ENCODE data around the gene RASL11B. TPM values are rescaled to one million over a fixed set of nuclear protein-coding genes. Genes with fewer than 3 reads are reported as not detected.

RASL11B gene
- total RNA-seq, 1 donor from 2014 or later: 11.3 TPM

DNA sequence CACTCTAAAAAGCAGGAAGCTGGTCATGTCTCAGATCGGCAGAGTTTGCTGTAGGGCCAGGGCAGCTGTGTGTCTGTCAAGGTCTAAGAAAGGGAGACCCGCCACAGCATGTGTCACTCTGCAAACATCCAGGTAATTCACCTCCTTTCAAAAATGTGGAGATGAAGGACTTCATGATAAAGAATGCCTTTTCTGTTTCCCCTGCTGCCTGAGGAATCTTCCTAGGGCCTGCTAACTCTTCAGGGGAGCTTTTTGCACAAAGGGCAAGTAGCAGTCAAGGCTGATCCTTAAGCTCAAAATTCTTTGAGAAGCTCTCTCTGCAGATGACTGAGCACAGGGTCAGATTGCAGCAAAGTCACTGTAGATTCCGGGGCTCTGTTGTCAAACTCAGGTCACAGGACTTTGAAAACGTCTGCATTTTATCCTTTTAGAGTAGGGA lies 21.1 kb downstream of the RASL11B start:
- Mint-ChIP-seq H3K4me3 (no peak overlapping the region), H3K9me3 (peaks cover 2% of the 10 kb centered on the region), H3K4me1 (peaks cover 38% of the 10 kb centered on the region), H3K27ac (ENCODE audit: unreplicated experiment) (no peak overlapping the region), H3K27me3 (ENCODE audit: low read depth) (no peaks in the 10 kb centered on the region), H3K36me3 (ENCODE audit: low read depth) (peaks cover 11% of the 10 kb centered on the region)
- DNase-seq (ENCODE audit: low read depth, low spot score): no peak
- TF ChIP-seq, protein P1, sequence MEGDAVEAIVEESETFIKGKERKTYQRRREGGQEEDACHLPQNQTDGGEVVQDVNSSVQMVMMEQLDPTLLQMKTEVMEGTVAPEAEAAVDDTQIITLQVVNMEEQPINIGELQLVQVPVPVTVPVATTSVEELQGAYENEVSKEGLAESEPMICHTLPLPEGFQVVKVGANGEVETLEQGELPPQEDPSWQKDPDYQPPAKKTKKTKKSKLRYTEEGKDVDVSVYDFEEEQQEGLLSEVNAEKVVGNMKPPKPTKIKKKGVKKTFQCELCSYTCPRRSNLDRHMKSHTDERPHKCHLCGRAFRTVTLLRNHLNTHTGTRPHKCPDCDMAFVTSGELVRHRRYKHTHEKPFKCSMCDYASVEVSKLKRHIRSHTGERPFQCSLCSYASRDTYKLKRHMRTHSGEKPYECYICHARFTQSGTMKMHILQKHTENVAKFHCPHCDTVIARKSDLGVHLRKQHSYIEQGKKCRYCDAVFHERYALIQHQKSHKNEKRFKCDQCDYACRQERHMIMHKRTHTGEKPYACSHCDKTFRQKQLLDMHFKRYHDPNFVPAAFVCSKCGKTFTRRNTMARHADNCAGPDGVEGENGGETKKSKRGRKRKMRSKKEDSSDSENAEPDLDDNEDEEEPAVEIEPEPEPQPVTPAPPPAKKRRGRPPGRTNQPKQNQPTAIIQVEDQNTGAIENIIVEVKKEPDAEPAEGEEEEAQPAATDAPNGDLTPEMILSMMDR (conservative IDR thresholded peaks at IDR 0.05): no peak

DNA sequence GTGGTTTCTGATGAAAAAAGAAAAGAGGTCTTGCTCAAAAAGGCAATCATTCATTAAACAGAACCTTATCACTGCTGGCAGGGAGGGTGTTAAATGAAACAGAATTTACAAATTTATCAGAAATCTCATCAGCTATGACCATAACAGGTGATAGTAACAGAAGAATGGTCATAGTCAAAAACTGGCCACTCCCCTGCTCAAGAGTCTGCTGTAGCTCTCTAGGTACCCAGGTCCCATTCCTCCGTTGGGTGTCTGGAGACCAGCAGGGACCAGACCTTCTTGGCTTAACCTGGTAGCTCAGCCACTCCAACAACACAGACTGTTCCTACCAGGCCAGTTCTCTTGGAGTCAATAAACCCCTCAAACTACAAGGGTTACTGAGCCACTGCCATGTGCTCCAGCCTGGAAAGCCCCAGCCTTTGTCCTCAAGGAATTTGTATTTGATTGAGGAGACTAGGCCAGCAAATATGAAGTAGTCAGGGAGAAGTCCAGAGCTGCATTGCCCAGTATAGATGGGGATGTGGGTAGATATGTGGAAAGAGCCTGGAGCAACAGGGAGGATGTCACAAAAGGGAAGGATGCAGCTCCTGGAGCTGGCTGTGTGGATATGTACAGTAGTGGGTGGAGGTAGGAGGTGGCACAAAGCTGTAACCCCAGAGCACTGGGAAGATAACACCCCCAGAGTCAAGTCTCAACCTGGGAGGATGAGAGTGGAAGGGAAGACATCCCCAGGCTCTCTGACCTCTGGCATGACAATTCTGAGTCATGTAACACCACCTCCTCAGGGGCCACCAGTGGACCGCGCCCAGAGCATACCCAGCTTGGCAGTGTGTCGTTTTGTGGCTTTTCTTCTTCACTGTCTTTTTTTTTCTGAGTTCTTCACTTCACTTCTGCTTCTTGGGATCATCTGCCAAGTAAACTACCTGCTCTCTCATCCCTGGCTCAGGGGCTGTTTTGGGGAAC lies 21.9 kb downstream of the RASL11B start:
- Mint-ChIP-seq H3K27ac (ENCODE audit: unreplicated experiment) (no peak overlapping the region), H3K9me3 (peaks cover 2% of the 10 kb centered on the region), H3K27me3 (ENCODE audit: low read depth) (no peaks in the 10 kb centered on the region), H3K36me3 (ENCODE audit: low read depth) (peaks cover 13% of the 10 kb centered on the region), H3K4me3 (no peak overlapping the region), H3K4me1 (peaks cover 37% of the 10 kb centered on the region)
- no peak for DNase-seq (ENCODE audit: low read depth, low spot score)
- TF ChIP-seq, protein P1 (conservative IDR thresholded peaks at IDR 0.05): no peak

DNA sequence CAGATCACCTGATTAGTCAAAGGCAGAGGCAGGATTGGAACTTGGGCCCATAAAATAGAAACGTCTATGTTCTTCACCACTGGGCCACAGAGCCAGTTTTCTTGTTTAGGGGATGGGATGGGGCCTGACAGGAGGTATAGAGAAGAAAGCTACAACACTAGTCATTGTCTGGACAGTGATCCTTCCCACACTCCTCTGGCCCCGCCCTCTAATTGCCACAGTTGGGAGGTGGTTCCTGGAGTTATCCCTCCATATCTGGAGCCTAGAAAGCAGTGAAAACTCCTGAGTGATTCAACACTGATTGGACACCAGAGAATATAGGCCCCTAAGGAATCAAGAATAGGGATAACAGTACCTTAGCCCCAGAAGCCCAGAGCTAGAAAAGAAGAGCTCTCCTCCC lies 22.9 kb downstream of the RASL11B start:
- peaks cover 2% of the 10 kb centered on the region for H3K9me3 Mint-ChIP-seq

DNA sequence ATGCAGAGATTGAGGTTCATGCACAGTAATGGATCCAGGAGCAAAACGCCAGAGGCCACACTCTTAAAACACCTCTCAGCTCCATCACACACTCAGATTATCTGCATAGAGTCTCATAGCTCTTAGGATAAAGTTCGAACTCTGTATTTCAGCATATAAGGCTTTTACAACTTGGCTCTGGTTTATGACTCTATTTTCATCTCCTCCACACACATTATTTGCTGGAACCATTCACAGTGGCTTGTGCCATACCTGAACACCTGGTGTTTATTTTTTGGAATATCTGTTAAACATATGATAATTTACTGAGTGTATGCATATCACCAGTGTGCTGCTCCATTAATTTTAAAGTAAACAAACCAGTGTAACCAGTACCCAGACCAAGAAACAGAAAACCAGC lies 27.2 kb downstream of the RASL11B start:
- Mint-ChIP-seq H3K4me1 (peaks cover 13% of the 10 kb centered on the region), H3K4me3 (no peak overlapping the region), H3K27me3 (ENCODE audit: low read depth) (no peaks in the 10 kb centered on the region), H3K9me3 (no peaks in the 10 kb centered on the region), H3K27ac (ENCODE audit: unreplicated experiment) (no peak overlapping the region), H3K36me3 (ENCODE audit: low read depth) (peaks cover 8% of the 10 kb centered on the region)
- no peak for DNase-seq (ENCODE audit: low read depth, low spot score)
- TF ChIP-seq, protein P1 (conservative IDR thresholded peaks at IDR 0.05): no peak

More for the DNA sequence above, 22.9 kb downstream of the RASL11B start:
- no peak for DNase-seq (ENCODE audit: low read depth, low spot score)
- Mint-ChIP-seq H3K27ac (ENCODE audit: unreplicated experiment) (no peak overlapping the region), H3K36me3 (ENCODE audit: low read depth) (peaks cover 13% of the 10 kb centered on the region), H3K4me1 (peaks cover 37% of the 10 kb centered on the region), H3K4me3 (no peak overlapping the region), H3K27me3 (ENCODE audit: low read depth) (no peaks in the 10 kb centered on the region)
- TF ChIP-seq, protein P1 (conservative IDR thresholded peaks at IDR 0.05): no peak

DNA sequence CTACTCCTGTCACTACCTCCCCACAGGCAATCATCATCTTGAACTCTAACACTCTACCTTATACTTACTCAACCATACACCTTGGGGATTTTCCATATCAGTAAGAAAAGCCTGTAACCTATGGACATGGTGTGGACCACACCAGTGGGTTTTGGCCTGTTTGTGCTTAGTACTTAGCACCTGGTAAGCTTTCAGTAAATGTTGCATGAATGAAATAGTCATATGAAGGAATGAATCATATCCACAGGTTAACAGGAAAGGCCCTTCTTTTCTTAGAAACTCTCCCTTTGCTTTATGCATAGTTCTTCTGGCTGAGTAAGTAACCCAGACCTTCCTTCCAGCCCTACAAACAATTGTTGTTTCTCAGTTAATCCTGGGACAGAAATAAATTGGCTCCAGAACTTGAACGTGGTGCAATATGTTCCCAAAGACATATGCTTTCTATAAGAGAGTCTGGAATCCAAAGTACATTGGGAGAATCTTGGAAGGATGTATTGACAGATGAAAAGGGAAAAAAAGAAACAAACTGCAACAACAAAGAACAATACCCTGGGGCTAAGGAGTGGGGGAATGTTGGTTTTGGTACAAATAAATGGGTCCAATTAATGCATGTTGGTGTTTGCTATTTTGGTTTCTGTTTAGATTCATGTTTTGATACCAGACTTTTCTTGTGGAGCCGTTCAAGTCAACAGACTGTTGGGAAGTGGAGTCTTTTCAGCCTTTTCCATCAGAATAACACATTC lies 27.8 kb downstream of the RASL11B start:
- TF ChIP-seq, protein P1 (conservative IDR thresholded peaks at IDR 0.05): no peak
- Mint-ChIP-seq H3K9me3 (no peaks in the 10 kb centered on the region), H3K36me3 (ENCODE audit: low read depth) (peaks cover 8% of the 10 kb centered on the region), H3K27me3 (ENCODE audit: low read depth) (no peaks in the 10 kb centered on the region), H3K4me1 (peaks cover 9% of the 10 kb centered on the region), H3K27ac (ENCODE audit: unreplicated experiment) (no peak overlapping the region), H3K4me3 (no peak overlapping the region)
- DNase-seq (ENCODE audit: low read depth, low spot score): no peak
